ENCODE data around the gene PDZRN3. TPM values are rescaled to one million over a fixed set of nuclear protein-coding genes. Genes with fewer than 3 reads are reported as not detected.

PDZRN3 gene
- total and polyA plus RNA-seq, 2 of the 13 experiments (the other 11 are each of a cell fraction or from before 2014, with no cell fraction given): not detected

- TF ChIP-seq ZNF670 (CRISPR knock-in tag; IDR thresholded peaks at IDR 0.05; ENCODE audit: borderline replicate concordance): no peak
These were observed 216.1 kb downstream of the PDZRN3 start (continued) for GRCh38 chr3:73408634-73409033.

GRCh38 chr3:73407577-73407976, 217.2 kb downstream of the PDZRN3 start:
- ATAC-seq: no peak
- FAIRE-seq: no peak
- in situ Hi-C loops (cut with HindIII; ENCODE audit: extremely low pct_ligation_motif_present, low pct_unique_long_range_greater_than_20kb) (no loop called here), intact Hi-C loops (cut with micrococcal nuclease; ENCODE audit: unreplicated experiment) (no loop called here)
- no peak overlapping the region for H2AFZ ChIP-seq (ENCODE audit: low read length)
- no TSS peak for BruUV-seq (replicated peaks)
- H3K9me3 ChIP-seq (ENCODE audit: low read length): no peaks in the 10 kb centered on the region
- ChIA-PET POLR2A (no interaction called here), CTCF (ENCODE audit: low intra/inter-chr PET ratio, low total read pairs) (no interaction called here)
- no peak overlapping the region for H3K27ac ChIP-seq (ENCODE audit: extremely low read length, insufficient read depth, low read length)
- TF ChIP-seq ZNF546 (CRISPR knock-in tag; conservative IDR thresholded peaks at IDR 0.05): no peak
- no peak for TF ChIP-seq POGK (CRISPR knock-in tag; conservative IDR thresholded peaks at IDR 0.05)
- no peak for TF ChIP-seq AFF4 (CRISPR knock-in tag; IDR thresholded peaks at IDR 0.05)
- TF ChIP-seq ZNF484 (CRISPR knock-in tag; IDR thresholded peaks at IDR 0.05; ENCODE audit: borderline replicate concordance, low read depth): no peak
- no peak for TF ChIP-seq MED8 (CRISPR knock-in tag; IDR thresholded peaks at IDR 0.05; ENCODE audit: insufficient replicate concordance)
- no peak for TF ChIP-seq SIX4 (CRISPR knock-in tag; IDR thresholded peaks at IDR 0.05)
- no peak for TF ChIP-seq ZBTB7B (CRISPR knock-in tag; IDR thresholded peaks at IDR 0.05)
- H3K36me3 ChIP-seq (replicated peaks in 1 of 2; ENCODE audit: control insufficient read depth in 1 of 2, insufficient read depth in 2 of 2, low read length in 2 of 2): no peaks in the 10 kb centered on the region
- no peak overlapping the region for H3K9ac ChIP-seq (ENCODE audit: insufficient read depth, low read depth, low read length)
- H3K4me1 ChIP-seq (ENCODE audit: insufficient read depth, low read length): no peaks in the 10 kb centered on the region
- no peak overlapping the region for H3K4me3 ChIP-seq (replicated peaks in 1 of 3; ENCODE audit: insufficient read depth in 1 of 3, low read depth in 2 of 3, low read length in 3 of 3)
- H4K20me1 ChIP-seq (ENCODE audit: insufficient read depth, low read length): no peaks in the 10 kb centered on the region
- no peaks in the 10 kb centered on the region for H3K27me3 ChIP-seq (ENCODE audit: control insufficient read depth in 1 of 2, insufficient read depth in 2 of 2, low read length in 2 of 2)
- H3K79me2 ChIP-seq (ENCODE audit: insufficient read depth, low read length): no peaks in the 10 kb centered on the region
- 61% methylated on average over 2 of the region's 2 CpGs for WGBS (ENCODE audit: low lambda C conversion rate)
- H3K4me2 ChIP-seq (ENCODE audit: low read depth, low read length): no peak overlapping the region
- DNase-seq (ENCODE audit: low spot score): no peak

All from HepG2 (cell line).